ENCODE data around the gene UBXN7. TPM values are rescaled to one million over a fixed set of nuclear protein-coding genes. Genes with fewer than 3 reads are reported as not detected.

The UBXN7 gene
- total RNA-seq, 1 experiment from 2014 or later, result 67.0 TPM

- no peak for TF ChIP-seq SP1 (IDR thresholded peaks at IDR 0.05; ENCODE audit: low read depth)
- no peak for TF ChIP-seq EGR1 (IDR thresholded peaks at IDR 0.05; ENCODE audit: low read depth)
- TF ChIP-seq CEBPB (IDR thresholded peaks at IDR 0.05; ENCODE audit: low read depth), result no peak
- no peak for TF ChIP-seq POLR2A (IDR thresholded peaks at IDR 0.05; ENCODE audit: borderline replicate concordance, extremely low read depth, insufficient read depth, insufficient read length)
- no peak for TF ChIP-seq SIN3A (IDR thresholded peaks at IDR 0.05; ENCODE audit: low read depth)
Observed at GRCh38 chr3:196444500-196444894, 12.3 kb upstream of the UBXN7 start (continued).

- Histone ChIP-seq H2AFZ (ENCODE audit: low read depth, low read length, poor library complexity, severe bottlenecking) (no peak overlapping the region), H3K79me2 (ENCODE audit: insufficient read depth, low read length) (no peaks in the 10 kb centered on the region), H3K27me3 (ENCODE audit: insufficient read depth, low read length) (no peaks in the 10 kb centered on the region), H3K27ac (ENCODE audit: low read depth, low read length) (no peak overlapping the region), H3K4me3 (replicated peaks in 1 of 2; ENCODE audit: low read depth in 1 of 2, low read length in 2 of 2) (no peak overlapping the region), H3K9me2 (ENCODE audit: insufficient read depth) (no peaks in the 10 kb centered on the region), H3K4me1 (ENCODE audit: control insufficient read depth in 1 of 2, insufficient read depth in 2 of 2, low read length in 2 of 2) (no peaks in the 10 kb centered on the region), H3K36me3 (ENCODE audit: control insufficient read depth in 1 of 2, insufficient read depth in 2 of 2, low read length in 2 of 2) (no peaks in the 10 kb centered on the region), H3K4me2 (ENCODE audit: low read length) (no peak overlapping the region), H3K9me3 (ENCODE audit: control insufficient read depth in 1 of 2, insufficient read depth in 1 of 2, low read depth in 1 of 2, low read length in 2 of 2) (no peaks in the 10 kb centered on the region), H3K9ac (ENCODE audit: low read length) (no peak overlapping the region), H4K20me1 (ENCODE audit: insufficient read depth) (no peaks in the 10 kb centered on the region)
- ChIA-PET RAD21 (ENCODE audit: low non-redundant PET in 1 of 2, low total read pairs in 2 of 2, uncharacterized antibody in 2 of 2, unreplicated experiment in 2 of 2) (no interaction called here), POLR2A (interaction anchor here (1.0 kb wide), 1 partner anchor 8 kb away, joined by 4 read pairs; the partner anchor contains the start of gene UBXN7), CTCF (no interaction called here)
- DNase-seq (ENCODE audit: low read depth, low spot score) (no peak), ATAC-seq (no peak)
- BruUV-seq (replicated peaks), result no TSS peak
- intact Hi-C loops (cut with micrococcal nuclease), result no loop called here
- TF ChIP-seq ATF3 (IDR thresholded peaks at IDR 0.05) (no peak), POLR2AphosphoS5 (IDR thresholded peaks at IDR 0.05; ENCODE audit: low read depth, low read length) (no peak), ZFX (IDR thresholded peaks at IDR 0.05) (no peak), YY1 (IDR thresholded peaks at IDR 0.05; ENCODE audit: extremely low read depth, insufficient replicate concordance, low read depth, low read length) (no peak)
Observed at GRCh38 chr3:196440696-196441095, 8.5 kb upstream of the UBXN7 start.

GRCh38 chr3:196440041-196440537, 7.9 kb upstream of the UBXN7 start:
- no peak overlapping the region for H3K27ac ChIP-seq (ENCODE audit: low read depth, low read length)
- no peak overlapping the region for H3K4me3 ChIP-seq (replicated peaks in 1 of 2; ENCODE audit: low read depth in 1 of 2, low read length in 2 of 2)
- no peaks in the 10 kb centered on the region for H4K20me1 ChIP-seq (ENCODE audit: insufficient read depth)
- H3K4me1 ChIP-seq (ENCODE audit: control insufficient read depth in 1 of 2, insufficient read depth in 2 of 2, low read length in 2 of 2), result no peaks in the 10 kb centered on the region
- H3K79me2 ChIP-seq (ENCODE audit: insufficient read depth, low read length), result no peaks in the 10 kb centered on the region
- no peak for ATAC-seq
- ChIA-PET POLR2A (interaction anchor here (1.0 kb wide), 1 partner anchor 8 kb away, joined by 4 read pairs; the partner anchor contains the start of gene UBXN7), CTCF (no interaction called here), RAD21 (ENCODE audit: low non-redundant PET in 1 of 2, low total read pairs in 2 of 2, uncharacterized antibody in 2 of 2, unreplicated experiment in 2 of 2) (no interaction called here)
- TF ChIP-seq YY1 (IDR thresholded peaks at IDR 0.05; ENCODE audit: extremely low read depth, insufficient replicate concordance, low read depth, low read length), result no peak
- no peak for TF ChIP-seq SIN3A (IDR thresholded peaks at IDR 0.05; ENCODE audit: low read depth)
- TF ChIP-seq TCF7L2 (IDR thresholded peaks at IDR 0.05; ENCODE audit: borderline replicate concordance, extremely low read depth, insufficient read depth, insufficient read length), result no peak
- no peak for TF ChIP-seq EZH2 (IDR thresholded peaks at IDR 0.05)
- TF ChIP-seq FOSL1 (IDR thresholded peaks at IDR 0.05; ENCODE audit: low read depth), result no peak
- TF ChIP-seq CEBPB (IDR thresholded peaks at IDR 0.05; ENCODE audit: low read depth), result no peak
- TF ChIP-seq SRF (IDR thresholded peaks at IDR 0.05; ENCODE audit: low read depth), result no peak
- TF ChIP-seq ATF3 (IDR thresholded peaks at IDR 0.05), result no peak
- TF ChIP-seq ELF1 (IDR thresholded peaks at IDR 0.05; ENCODE audit: borderline replicate concordance, low read depth), result no peak
- TF ChIP-seq ZBTB33 (IDR thresholded peaks at IDR 0.05; ENCODE audit: extremely low read depth, insufficient replicate concordance, low read length), result no peak
- TF ChIP-seq ZFX (IDR thresholded peaks at IDR 0.05), result no peak
- TF ChIP-seq POLR2AphosphoS5 (IDR thresholded peaks at IDR 0.05; ENCODE audit: low read depth, low read length), result no peak
- TF ChIP-seq SP1 (IDR thresholded peaks at IDR 0.05; ENCODE audit: low read depth), result no peak
- TF ChIP-seq POLR2A (IDR thresholded peaks at IDR 0.05; ENCODE audit: borderline replicate concordance, extremely low read depth, insufficient read depth, insufficient read length), result no peak
- no peak overlapping the region for H2AFZ ChIP-seq (ENCODE audit: low read depth, low read length, poor library complexity, severe bottlenecking)
- intact Hi-C loops (cut with micrococcal nuclease), result no loop called here
- H3K9ac ChIP-seq (ENCODE audit: low read length), result no peak overlapping the region
- no peaks in the 10 kb centered on the region for H3K9me3 ChIP-seq (ENCODE audit: control insufficient read depth in 1 of 2, insufficient read depth in 1 of 2, low read depth in 1 of 2, low read length in 2 of 2)
- no peak for DNase-seq (ENCODE audit: low read depth, low spot score)
- no peaks in the 10 kb centered on the region for H3K36me3 ChIP-seq (ENCODE audit: control insufficient read depth in 1 of 2, insufficient read depth in 2 of 2, low read length in 2 of 2)
- no peak overlapping the region for H3K4me2 ChIP-seq (ENCODE audit: low read length)
- H3K9me2 ChIP-seq (ENCODE audit: insufficient read depth), result no peaks in the 10 kb centered on the region
- BruUV-seq (replicated peaks), result no TSS peak
- no peaks in the 10 kb centered on the region for H3K27me3 ChIP-seq (ENCODE audit: insufficient read depth, low read length)
